Measurements from ENCODE around the gene TCIRG1.
A peak's percentile ranks its signal among the peaks of the same experiment; 100 is the strongest.

GRCh38 chr11:68020575-68020974 lies 18.2 kb upstream of the TCIRG1 start:
- TF ChIP-seq, protein P1, sequence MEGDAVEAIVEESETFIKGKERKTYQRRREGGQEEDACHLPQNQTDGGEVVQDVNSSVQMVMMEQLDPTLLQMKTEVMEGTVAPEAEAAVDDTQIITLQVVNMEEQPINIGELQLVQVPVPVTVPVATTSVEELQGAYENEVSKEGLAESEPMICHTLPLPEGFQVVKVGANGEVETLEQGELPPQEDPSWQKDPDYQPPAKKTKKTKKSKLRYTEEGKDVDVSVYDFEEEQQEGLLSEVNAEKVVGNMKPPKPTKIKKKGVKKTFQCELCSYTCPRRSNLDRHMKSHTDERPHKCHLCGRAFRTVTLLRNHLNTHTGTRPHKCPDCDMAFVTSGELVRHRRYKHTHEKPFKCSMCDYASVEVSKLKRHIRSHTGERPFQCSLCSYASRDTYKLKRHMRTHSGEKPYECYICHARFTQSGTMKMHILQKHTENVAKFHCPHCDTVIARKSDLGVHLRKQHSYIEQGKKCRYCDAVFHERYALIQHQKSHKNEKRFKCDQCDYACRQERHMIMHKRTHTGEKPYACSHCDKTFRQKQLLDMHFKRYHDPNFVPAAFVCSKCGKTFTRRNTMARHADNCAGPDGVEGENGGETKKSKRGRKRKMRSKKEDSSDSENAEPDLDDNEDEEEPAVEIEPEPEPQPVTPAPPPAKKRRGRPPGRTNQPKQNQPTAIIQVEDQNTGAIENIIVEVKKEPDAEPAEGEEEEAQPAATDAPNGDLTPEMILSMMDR (conservative IDR thresholded peaks at IDR 0.05) = peak; percentile 52; the same call in 1 of the 2 replicates
- peak; percentile 26; the same call in 1 of the 2 replicates for TF ChIP-seq ZFX (IDR thresholded peaks at IDR 0.05)
